ENCODE data around the gene RANBP17. TPM values are rescaled to one million over a fixed set of nuclear protein-coding genes. Genes with fewer than 3 reads are reported as not detected.

Gene RANBP17
- total and polyA plus RNA-seq, 3 experiments from 2014 or later: not detected

- Mint-ChIP-seq H3K9me3 (peaks cover 0 to 6% (median 0%) of the 10 kb centered on the region in 5 donors), H3K27ac (no peak overlapping the region), H3K4me1 (peaks cover 28 to 49% (median 29%) of the 10 kb centered on the region in 3 donors), H3K4me3 (peak overlapping the region in 3 of 7 donors; percentile 26 to 63 (median 46)), H3K27me3 (peaks cover 58 to 61% of the 10 kb centered on the region in 2 donors), H3K36me3 (peaks cover 0 to 4% (median 0%) of the 10 kb centered on the region in 3 donors)
- CTCF ChIA-PET: no interaction called here
- no peaks in the 10 kb centered on the region for H3K9me3 ChIP-seq (ENCODE audit: low read length)
- no peak overlapping the region for H3K27ac ChIP-seq (ENCODE audit: low read depth, low read length)
- no peak for DNase-seq
- H3K36me3 ChIP-seq (ENCODE audit: insufficient read depth, low read length): no peaks in the 10 kb centered on the region
- H3K4me3 ChIP-seq (ENCODE audit: low read length): no peak overlapping the region
- H3K27me3 ChIP-seq (ENCODE audit: insufficient read depth, low read length, poor library complexity, severe bottlenecking): peaks cover 25% of the 10 kb centered on the region
- H3K4me1 ChIP-seq (ENCODE audit: insufficient read depth, low read length): no peaks in the 10 kb centered on the region
- POLR2A ChIA-PET: no interaction called here
Measured at GRCh38 chr5:171310819-171311321, 449.1 kb downstream of the RANBP17 start.

DNA sequence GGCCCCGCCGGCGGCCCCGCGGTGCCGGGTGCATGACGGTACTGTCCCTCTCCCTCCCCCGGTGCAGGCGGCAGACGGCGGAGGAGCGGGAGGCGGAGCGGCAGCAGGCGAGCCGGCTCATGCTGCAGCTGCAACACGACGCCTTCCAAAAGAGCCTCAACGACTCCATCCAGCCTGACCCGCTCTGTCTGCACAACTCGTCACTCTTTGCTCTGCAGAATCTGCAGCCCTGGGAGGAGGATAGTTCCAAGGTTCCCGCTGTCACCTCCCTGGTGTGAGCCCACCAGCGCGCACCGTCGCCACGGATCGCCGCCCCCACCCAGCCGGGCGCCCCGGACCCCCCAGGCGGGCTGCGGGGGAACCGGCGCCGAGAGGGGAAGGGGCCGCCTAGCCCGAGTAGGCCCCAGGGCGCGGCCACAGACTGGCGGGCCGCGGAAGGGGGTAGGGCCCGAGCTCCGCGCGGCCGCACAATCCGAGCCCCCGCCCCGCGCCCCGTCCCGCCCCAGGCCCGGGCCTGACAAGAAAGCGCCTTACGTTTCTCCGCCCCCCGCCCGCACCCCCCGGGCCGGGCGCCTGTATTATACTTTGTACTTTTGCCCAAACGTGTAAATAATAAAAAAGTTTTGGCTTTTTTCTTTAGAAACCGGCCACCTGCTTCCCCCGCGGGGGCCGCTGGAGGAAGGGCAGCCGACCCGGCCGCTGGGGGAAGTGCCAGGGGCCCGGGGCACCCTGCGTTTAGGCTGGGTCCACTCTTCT lies 449.7 kb downstream of the RANBP17 start:
- DNase-seq: no peak
- H3K36me3 ChIP-seq (ENCODE audit: insufficient read depth, low read length): no peaks in the 10 kb centered on the region
- Mint-ChIP-seq H3K36me3 (peaks cover 0 to 4% (median 0%) of the 10 kb centered on the region in 3 donors), H3K27me3 (peaks cover 57 to 58% of the 10 kb centered on the region in 2 donors), H3K27ac (no peak overlapping the region), H3K4me3 (peak overlapping the region in 2 of 7 donors; percentile 39 to 72), H3K4me1 (peaks cover 29 to 52% (median 31%) of the 10 kb centered on the region in 3 donors), H3K9me3 (peaks cover 0 to 6% (median 0%) of the 10 kb centered on the region in 5 donors)
- CTCF ChIA-PET: no interaction called here
- POLR2A ChIA-PET: no interaction called here
- H3K27ac ChIP-seq (ENCODE audit: low read depth, low read length): no peak overlapping the region
- H3K9me3 ChIP-seq (ENCODE audit: low read length): no peaks in the 10 kb centered on the region
- H3K4me3 ChIP-seq (ENCODE audit: low read length): no peak overlapping the region
- peaks cover 27% of the 10 kb centered on the region for H3K27me3 ChIP-seq (ENCODE audit: insufficient read depth, low read length, poor library complexity, severe bottlenecking)
- no peaks in the 10 kb centered on the region for H3K4me1 ChIP-seq (ENCODE audit: insufficient read depth, low read length)

DNA sequence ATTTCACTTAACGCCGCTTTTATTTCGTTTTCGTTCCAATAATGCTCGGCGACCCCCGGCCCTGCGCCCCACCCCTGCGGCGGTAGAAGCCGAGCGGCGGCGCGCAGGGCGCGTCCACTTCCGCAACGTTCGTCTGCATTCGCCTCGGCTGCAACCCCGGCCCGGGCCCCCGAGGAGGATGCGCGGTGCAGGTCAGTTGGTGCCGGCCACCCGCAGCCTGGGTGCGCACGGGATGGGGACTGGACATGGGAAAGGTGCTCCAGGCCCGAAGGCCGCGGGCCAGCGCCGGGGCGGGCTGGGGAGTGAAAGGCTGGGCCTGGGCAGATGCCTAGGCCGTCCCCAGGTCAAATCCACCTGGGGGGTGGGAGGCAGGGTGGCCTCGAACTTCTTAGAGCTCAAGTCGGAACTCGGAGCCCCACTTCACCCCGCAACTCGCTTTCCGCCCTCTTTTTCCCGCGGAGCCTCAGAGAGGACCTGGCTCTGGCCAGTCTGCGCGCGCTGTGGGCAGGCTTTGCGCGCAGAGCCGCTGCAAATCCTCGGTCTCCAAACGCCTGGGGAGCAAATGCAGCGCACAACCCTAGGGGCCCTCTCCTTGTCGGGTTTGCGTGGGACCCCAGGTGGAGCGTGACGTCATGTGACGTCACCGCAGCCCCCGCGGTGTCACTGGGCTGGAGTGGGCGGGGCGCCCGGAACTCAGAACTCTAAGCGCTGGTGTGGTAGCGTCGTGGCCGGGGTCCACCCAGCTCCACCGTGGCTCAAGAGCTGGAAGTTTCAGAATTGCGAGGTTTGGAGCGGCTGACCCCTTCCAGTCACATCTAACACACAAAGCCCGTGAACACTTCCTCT lies 450.5 kb downstream of the RANBP17 start:
- Mint-ChIP-seq H3K9me3 (peaks cover 0 to 6% (median 0%) of the 10 kb centered on the region in 5 donors), H3K36me3 (peaks cover 0 to 4% (median 0%) of the 10 kb centered on the region in 3 donors), H3K27me3 (peaks cover 58 to 59% of the 10 kb centered on the region in 2 donors), H3K4me1 (peaks cover 25 to 57% (median 28%) of the 10 kb centered on the region in 3 donors), H3K27ac (peak overlapping the region in 1 of 8 donors; percentile 41), H3K4me3 (peak overlapping the region; percentile 26 to 81 (median 62))
- Histone ChIP-seq H3K27ac (ENCODE audit: low read depth, low read length) (no peak overlapping the region), H3K4me3 (ENCODE audit: low read length) (no peak overlapping the region), H3K27me3 (ENCODE audit: insufficient read depth, low read length, poor library complexity, severe bottlenecking) (peaks cover 27% of the 10 kb centered on the region), H3K36me3 (ENCODE audit: insufficient read depth, low read length) (no peaks in the 10 kb centered on the region), H3K9me3 (ENCODE audit: low read length) (no peaks in the 10 kb centered on the region), H3K4me1 (ENCODE audit: insufficient read depth, low read length) (no peaks in the 10 kb centered on the region)
- POLR2A ChIA-PET: no interaction called here
- CTCF ChIA-PET: no interaction called here
- no peak for DNase-seq

- peak overlapping the region in 6 of 7 donors; percentile 28 to 73 (median 62) for H3K4me3 Mint-ChIP-seq
- peaks cover 0 to 4% (median 0%) of the 10 kb centered on the region in 3 donors for H3K36me3 Mint-ChIP-seq
- ChIA-PET POLR2A (no interaction called here), CTCF (no interaction called here)
- DNase-seq: no peak
- peaks cover 0 to 5% (median 0%) of the 10 kb centered on the region in 5 donors for H3K9me3 Mint-ChIP-seq
- Histone ChIP-seq H3K27ac (ENCODE audit: low read depth, low read length) (no peak overlapping the region), H3K36me3 (ENCODE audit: insufficient read depth, low read length) (no peaks in the 10 kb centered on the region), H3K4me3 (ENCODE audit: low read length) (no peak overlapping the region), H3K4me1 (ENCODE audit: insufficient read depth, low read length) (no peaks in the 10 kb centered on the region), H3K27me3 (ENCODE audit: insufficient read depth, low read length, poor library complexity, severe bottlenecking) (peaks cover 21% of the 10 kb centered on the region), H3K9me3 (ENCODE audit: low read length) (no peaks in the 10 kb centered on the region)
- H3K27me3 Mint-ChIP-seq: peaks cover 59 to 61% of the 10 kb centered on the region in 2 donors
- peak overlapping the region in 2 of 8 donors; percentile 34 to 36 for H3K27ac Mint-ChIP-seq
- H3K4me1 Mint-ChIP-seq: peaks cover 19 to 50% (median 22%) of the 10 kb centered on the region in 3 donors
Measured at GRCh38 chr5:171313481-171314206, 451.8 kb downstream of the RANBP17 start.

DNA sequence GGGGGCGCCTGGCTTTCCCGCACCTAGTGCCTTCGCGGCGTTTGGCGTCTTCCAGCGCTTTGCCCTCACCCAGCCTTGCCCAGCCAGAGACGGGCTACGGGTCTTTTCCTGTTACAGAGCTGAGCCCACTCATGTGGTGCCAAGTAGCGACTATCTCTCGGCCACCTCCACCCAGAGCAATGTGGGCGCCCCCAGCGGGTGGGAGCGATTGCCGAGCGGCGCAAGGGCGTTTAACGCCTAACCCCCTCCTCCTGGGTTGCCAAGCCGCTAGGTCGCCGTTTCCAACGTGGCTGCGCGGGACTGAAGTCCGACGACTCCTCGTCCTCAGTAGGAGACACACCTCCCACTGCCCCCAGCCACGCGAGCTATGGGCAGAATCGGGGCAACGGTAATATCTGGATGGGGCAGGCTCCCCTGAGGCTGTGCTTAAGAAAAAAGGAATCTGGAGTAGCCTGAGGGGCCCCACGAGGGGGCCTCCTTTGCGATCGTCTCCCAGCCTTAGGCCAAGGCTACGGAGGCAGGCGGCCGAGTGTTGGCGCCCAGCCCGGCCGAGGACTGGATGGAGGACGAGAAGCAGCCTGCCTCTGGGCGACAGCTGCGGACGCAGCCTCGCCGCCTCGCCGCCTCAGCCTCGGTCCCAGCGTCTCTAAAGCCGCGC lies 453.0 kb downstream of the RANBP17 start:
- Histone ChIP-seq H3K27ac (ENCODE audit: low read depth, low read length) (no peak overlapping the region), H3K27me3 (ENCODE audit: insufficient read depth, low read length, poor library complexity, severe bottlenecking) (peaks cover 23% of the 10 kb centered on the region), H3K36me3 (ENCODE audit: insufficient read depth, low read length) (no peaks in the 10 kb centered on the region), H3K9me3 (ENCODE audit: low read length) (no peaks in the 10 kb centered on the region), H3K4me1 (ENCODE audit: insufficient read depth, low read length) (no peaks in the 10 kb centered on the region), H3K4me3 (ENCODE audit: low read length) (no peak overlapping the region)
- Mint-ChIP-seq H3K9me3 (peaks cover 0 to 5% (median 0%) of the 10 kb centered on the region in 5 donors), H3K27ac (no peak overlapping the region), H3K27me3 (peaks cover 62 to 67% of the 10 kb centered on the region in 2 donors), H3K4me3 (no peak overlapping the region), H3K36me3 (peaks cover 0 to 4% (median 0%) of the 10 kb centered on the region in 3 donors), H3K4me1 (peaks cover 17 to 46% (median 22%) of the 10 kb centered on the region in 3 donors)
- no peak for DNase-seq
- ChIA-PET POLR2A (no interaction called here), CTCF (no interaction called here)

DNA sequence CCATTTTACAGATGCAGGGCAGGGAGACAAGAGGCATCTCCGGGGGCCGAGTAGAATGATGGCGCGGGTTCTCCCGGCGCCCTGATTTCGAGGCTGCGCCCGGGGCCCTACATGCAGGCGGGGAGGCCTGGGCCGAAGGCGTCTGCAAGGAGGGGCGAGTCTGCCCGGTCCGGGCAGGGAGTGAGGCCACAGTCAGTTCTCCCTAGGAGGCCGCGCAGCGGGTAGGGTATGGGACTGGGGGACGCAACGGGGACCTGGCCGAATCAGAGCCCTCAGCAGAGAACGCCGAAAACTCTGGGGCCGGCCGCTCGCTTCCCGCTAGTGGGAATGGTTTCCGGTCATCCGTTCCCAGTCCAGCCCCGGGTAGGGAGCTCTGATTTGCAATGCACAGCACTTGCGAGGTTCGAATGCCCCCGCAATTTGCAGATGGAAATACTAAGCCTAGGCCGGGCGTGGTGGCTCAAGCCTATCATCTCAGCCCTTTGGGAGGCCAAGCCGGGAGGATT lies 453.6 kb downstream of the RANBP17 start:
- CTCF ChIA-PET: no interaction called here
- H3K27ac ChIP-seq (ENCODE audit: low read depth, low read length): no peak overlapping the region
- Mint-ChIP-seq H3K27ac (no peak overlapping the region), H3K36me3 (peaks cover 0 to 4% (median 0%) of the 10 kb centered on the region in 3 donors), H3K27me3 (peaks cover 58 to 69% of the 10 kb centered on the region in 2 donors), H3K4me1 (peaks cover 17 to 42% (median 19%) of the 10 kb centered on the region in 3 donors), H3K9me3 (peaks cover 0 to 5% (median 0%) of the 10 kb centered on the region in 5 donors), H3K4me3 (peak overlapping the region in 1 of 7 donors; percentile 32)
- H3K9me3 ChIP-seq (ENCODE audit: low read length): no peaks in the 10 kb centered on the region
- DNase-seq: no peak
- H3K36me3 ChIP-seq (ENCODE audit: insufficient read depth, low read length): no peaks in the 10 kb centered on the region
- H3K4me3 ChIP-seq (ENCODE audit: low read length): no peak overlapping the region
- H3K27me3 ChIP-seq (ENCODE audit: insufficient read depth, low read length, poor library complexity, severe bottlenecking): peaks cover 25% of the 10 kb centered on the region
- no peaks in the 10 kb centered on the region for H3K4me1 ChIP-seq (ENCODE audit: insufficient read depth, low read length)
- POLR2A ChIA-PET: no interaction called here

DNA sequence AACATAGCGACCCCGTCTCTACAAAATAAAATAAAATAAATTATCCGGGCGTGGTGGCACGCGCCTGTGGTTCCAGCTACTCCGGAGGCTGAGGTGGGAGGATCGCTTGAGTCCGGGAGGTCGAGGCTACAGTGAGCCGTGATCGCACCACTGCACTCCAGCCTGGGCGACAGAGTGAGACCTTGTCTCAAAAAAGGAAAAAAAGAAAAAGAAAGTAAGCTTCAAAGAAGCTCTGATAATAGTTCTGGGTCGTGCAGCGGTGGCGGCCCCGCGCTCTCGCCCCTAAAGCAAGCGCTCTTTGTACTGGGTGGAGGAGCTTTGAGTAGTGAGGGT lies 454.1 kb downstream of the RANBP17 start:
- no peaks in the 10 kb centered on the region for H3K9me3 ChIP-seq (ENCODE audit: low read length)
- H3K36me3 ChIP-seq (ENCODE audit: insufficient read depth, low read length): no peaks in the 10 kb centered on the region
- H3K27ac ChIP-seq (ENCODE audit: low read depth, low read length): no peak overlapping the region
- H3K36me3 Mint-ChIP-seq: peaks cover 0 to 4% (median 0%) of the 10 kb centered on the region in 3 donors
- POLR2A ChIA-PET: no interaction called here
- peaks cover 15 to 38% (median 16%) of the 10 kb centered on the region in 3 donors for H3K4me1 Mint-ChIP-seq
- DNase-seq: no peak
- H3K27ac Mint-ChIP-seq: no peak overlapping the region
- H3K4me3 ChIP-seq (ENCODE audit: low read length): no peak overlapping the region
- CTCF ChIA-PET: no interaction called here
- no peaks in the 10 kb centered on the region for H3K4me1 ChIP-seq (ENCODE audit: insufficient read depth, low read length)
- peaks cover 25% of the 10 kb centered on the region for H3K27me3 ChIP-seq (ENCODE audit: insufficient read depth, low read length, poor library complexity, severe bottlenecking)
- peak overlapping the region in 4 of 7 donors; percentile 23 to 70 (median 38) for H3K4me3 Mint-ChIP-seq
- peaks cover 56 to 67% of the 10 kb centered on the region in 2 donors for H3K27me3 Mint-ChIP-seq
- H3K9me3 Mint-ChIP-seq: peaks cover 0 to 5% (median 0%) of the 10 kb centered on the region in 5 donors

Data from CD8-positive, alpha-beta memory T cell (primary cell).